CD4-positive, alpha-beta memory T cell (primary cell): Measurements from ENCODE around the gene FNBP1. TPM values are rescaled to one million over a fixed set of nuclear protein-coding genes. Genes with fewer than 3 reads are reported as not detected.

Experiments used
- CTCF ChIA-PET: fragments of 350-600 bp; sonication (Branson Sonifier 250); formaldehyde crosslinking; loops from one replicate; lab custom pipeline; 2021; ENCODE audit warnings: inconsistent platforms; ENCODE audit not compliant: partially characterized antibody; lab: Charles Lee
- POLR2A ChIA-PET: fragments of 350-600 bp; sonication (Branson Sonifier 250); formaldehyde crosslinking; loops from one replicate; lab custom pipeline; 2021; ENCODE audit not compliant: partially characterized antibody; lab: Charles Lee
- DNase-seq, 5 donors: peaks; one replicate each; pipeline versions ENCODE4 v3.0.0 to v3.0.0-alpha.2; 2020 to 2022; ENCODE audit warnings: mixed read lengths in 1 of 5
- H3K27ac ChIP-seq: one replicate; pipeline ENCODE4 v1.7.0; 2013; ENCODE audit warnings: low read depth, low read length
- H3K27me3 ChIP-seq: 2 replicates; pipeline ENCODE4 v1.7.0; 2013; ENCODE audit warnings: mild to moderate bottlenecking, low read length, moderate library complexity; ENCODE audit not compliant: insufficient read depth
- H3K36me3 ChIP-seq: 2 replicates; pipeline ENCODE4 v1.7.0; 2013; ENCODE audit warnings: mild to moderate bottlenecking, low read length, moderate library complexity; ENCODE audit not compliant: insufficient read depth
- H3K4me1 ChIP-seq: 2 replicates; pipeline ENCODE4 v1.7.0; 2013; ENCODE audit warnings: mild to moderate bottlenecking, low read length, moderate library complexity; ENCODE audit not compliant: insufficient read depth
- H3K4me3 ChIP-seq, 2 donors: one replicate each; pipeline ENCODE4 v1.7.0; 2013; ENCODE audit warnings: low read length in 2 of 2, mild to moderate bottlenecking in 1 of 2
- H3K9me3 ChIP-seq, 2 donors: one replicate each; pipeline ENCODE4 v1.7.0; 2013; ENCODE audit warnings: low read length in 2 of 2, control low read depth in 1 of 2; ENCODE audit not compliant: control insufficient read depth in 1 of 2
- H3K27ac Mint-ChIP-seq, 7 donors: one replicate each; pipeline ENCODE4 v1.8.0; 2020 to 2021; ENCODE audit warnings: mixed read lengths in 7 of 7, mild to moderate bottlenecking in 6 of 7, inconsistent platforms in 3 of 7, moderate library complexity in 3 of 7
- H3K27me3 Mint-ChIP-seq, 2 donors: one replicate each; pipeline ENCODE4 v1.8.0; 2020 to 2021; ENCODE audit warnings: mixed read lengths in 2 of 2
- H3K36me3 Mint-ChIP-seq, 2 donors: one replicate each; pipeline ENCODE4 v1.8.0; 2020 to 2021; ENCODE audit warnings: mixed read lengths in 2 of 2, inconsistent platforms in 1 of 2, mild to moderate bottlenecking in 1 of 2
- H3K4me1 Mint-ChIP-seq, 4 donors: one replicate each; pipeline ENCODE4 v1.8.0; 2020 to 2021; ENCODE audit warnings: mixed read lengths in 4 of 4, mild to moderate bottlenecking in 1 of 4
- H3K4me3 Mint-ChIP-seq, 8 donors: one replicate each; pipeline ENCODE4 v1.8.0; 2020 to 2021; ENCODE audit warnings: mixed read lengths in 8 of 8, mild to moderate bottlenecking in 7 of 8, moderate library complexity in 6 of 8, inconsistent platforms in 3 of 8
- H3K9me3 Mint-ChIP-seq, 8 donors: one replicate each; pipeline ENCODE4 v1.8.0; 2020 to 2021; ENCODE audit warnings: mixed read lengths in 8 of 8, mild to moderate bottlenecking in 5 of 8, inconsistent platforms in 3 of 8, moderate library complexity in 1 of 8
- intact Hi-C: fragments of 100-400 bp; cut with micrococcal nuclease; formaldehyde crosslinking; loops from one replicate; pipeline ENCODE4 v1.15.1; 2023
- polyA plus RNA-seq, 2 donors: library from polyadenylated mRNA; unstranded; fragments of 300-500 nt; fragmentation: Illumina TruSeq; gene quantifications; one replicate each; pipeline ENCODE4 v1.2.3, GENCODE V29; 2021
- total RNA-seq, 2 experiments: library from RNA; stranded (reverse); gene quantifications; one replicate each; pipeline ENCODE4 v1.2.3, GENCODE V29; 2021

The FNBP1 gene
- total and polyA plus RNA-seq, 4 experiments from 2014 or later, result 143 to 202 (median 181) TPM

DNA sequence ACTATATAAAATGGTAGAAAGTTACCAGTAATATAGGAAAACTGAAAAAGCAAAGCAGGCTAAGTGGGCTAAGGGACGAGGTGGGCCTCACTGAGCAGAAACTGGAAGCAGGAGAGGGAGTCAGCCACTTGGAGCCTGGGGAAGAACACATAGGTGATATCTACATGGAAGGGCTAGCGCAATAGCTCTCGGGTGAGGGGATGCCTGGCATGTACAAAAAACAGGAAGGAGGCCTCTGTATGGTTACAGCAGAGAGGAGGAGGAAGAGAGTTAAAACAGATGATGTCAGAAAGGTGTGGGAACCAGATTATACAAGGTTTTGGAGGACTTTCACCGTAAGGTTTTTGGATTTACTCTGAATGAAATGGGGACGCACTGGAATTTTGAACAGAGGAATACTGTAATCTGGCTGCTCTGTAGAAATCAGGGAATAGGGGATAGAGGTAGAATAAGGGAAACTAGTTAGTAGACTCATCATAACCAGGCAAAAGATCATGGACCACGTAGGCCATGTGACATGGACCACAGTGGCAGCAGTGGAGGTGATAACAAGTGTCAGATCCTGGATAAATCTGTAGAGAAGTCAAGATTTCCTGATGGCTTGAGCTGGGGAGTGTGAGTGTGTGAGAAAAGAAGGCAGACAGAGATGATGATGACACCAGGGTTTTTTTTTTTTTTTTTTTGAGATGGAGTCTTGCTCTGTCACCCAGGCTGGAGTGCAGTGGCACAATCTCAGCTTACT, 52.5 kb downstream of the FNBP1 start:
- intact Hi-C loops, result no loop called here
- Mint-ChIP-seq H3K4me3 (peak overlapping the region; percentile 54 to 89 (median 76)), H3K36me3 (peaks cover 24 to 47% of the 10 kb centered on the region in 2 donors), H3K27ac (peak overlapping the region; percentile 93 to 99 (median 96)), H3K27me3 (no peaks in the 10 kb centered on the region), H3K9me3 (peaks cover 0 to 3% (median 0%) of the 10 kb centered on the region in 8 donors), H3K4me1 (peaks cover 49 to 81% (median 64%) of the 10 kb centered on the region in 4 donors)
- peak overlapping the region; percentile 73 for H3K27ac ChIP-seq
- CTCF ChIA-PET, result interaction anchor here (1.3 to 1.5 kb wide), 5 partner anchors 14 to 104 kb away, joined by 3 to 4 read pairs (median 3); partner anchors contain the start of gene GPR107
- peaks cover 10% of the 10 kb centered on the region for H3K36me3 ChIP-seq
- DNase-seq, result peak; percentile 55 to 79 (median 60)
- no peaks in the 10 kb centered on the region for H3K27me3 ChIP-seq
- H3K9me3 ChIP-seq, result no peaks in the 10 kb centered on the region
- H3K4me3 ChIP-seq, result peak overlapping the region in 1 of 2 donors; percentile 0
- POLR2A ChIA-PET, result interaction anchor here (0.7 to 4.7 kb wide), 19 partner anchors 9 to 122 kb away, joined by 3 to 24 read pairs (median 4); partner anchors contain the start of genes FNBP1 and GPR107
- H3K4me1 ChIP-seq, result peaks cover 70% of the 10 kb centered on the region

DNA sequence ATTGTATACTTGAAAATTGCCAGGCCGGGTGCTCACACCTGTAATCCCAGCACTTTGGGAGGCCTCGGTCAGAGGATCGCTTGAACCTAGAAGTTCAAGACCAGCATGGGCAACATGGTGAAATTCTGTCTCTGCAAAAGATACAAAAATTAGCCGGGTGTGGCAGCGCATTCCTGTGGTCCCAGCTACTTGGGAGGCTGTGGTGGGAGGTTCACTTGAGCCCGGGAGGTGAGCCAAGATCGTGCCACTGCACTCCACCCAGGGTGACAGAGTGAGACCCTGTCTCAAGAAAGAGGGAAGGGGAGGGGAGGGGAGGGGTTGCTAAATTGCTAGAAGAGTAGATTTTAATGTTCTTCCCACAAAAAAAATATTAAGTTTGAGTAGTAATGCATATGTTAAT, 53.2 kb downstream of the FNBP1 start:
- peaks cover 68% of the 10 kb centered on the region for H3K4me1 ChIP-seq
- peaks cover 0 to 3% (median 0%) of the 10 kb centered on the region in 8 donors for H3K9me3 Mint-ChIP-seq

DNA sequence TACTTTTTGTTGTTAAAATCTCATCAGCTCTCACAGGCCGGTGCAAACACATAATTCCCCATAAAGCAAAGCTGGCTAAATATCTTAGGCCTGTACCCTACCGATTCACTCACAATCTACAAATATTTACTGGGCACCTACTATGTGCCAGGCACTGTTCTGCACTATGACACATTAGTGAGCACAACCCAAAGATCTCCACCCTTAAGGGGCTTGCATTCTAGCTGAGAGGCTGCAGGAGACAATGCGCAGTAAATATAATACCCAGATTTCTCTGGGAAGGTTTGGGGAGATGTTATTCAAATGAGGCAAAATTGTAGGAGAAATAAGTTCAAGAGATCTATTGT, 53.7 kb downstream of the FNBP1 start:
- no peaks in the 10 kb centered on the region for H3K27me3 Mint-ChIP-seq
- ChIA-PET CTCF (interaction anchor here (0.6 to 1.5 kb wide), 5 partner anchors 15 to 52 kb away, joined by 3 read pairs; no protein-coding TSS in a partner anchor), POLR2A (interaction anchor here (0.8 to 4.7 kb wide), 12 partner anchors 12 to 104 kb away, joined by 3 to 24 read pairs (median 4); no protein-coding TSS in a partner anchor)
- no peaks in the 10 kb centered on the region for H3K9me3 ChIP-seq
- peaks cover 48 to 83% (median 65%) of the 10 kb centered on the region in 4 donors for H3K4me1 Mint-ChIP-seq
- peaks cover 27 to 46% of the 10 kb centered on the region in 2 donors for H3K36me3 Mint-ChIP-seq
- peaks cover 69% of the 10 kb centered on the region for H3K4me1 ChIP-seq
- H3K27ac ChIP-seq, result peak overlapping the region; percentile 73
- peak overlapping the region in 7 of 8 donors; percentile 23 to 71 (median 44) for H3K4me3 Mint-ChIP-seq
- intact Hi-C loops, result no loop called here
- H3K4me3 ChIP-seq, result peak overlapping the region in 1 of 2 donors; percentile 36
- DNase-seq, result no peak
- no peaks in the 10 kb centered on the region for H3K27me3 ChIP-seq
- peak overlapping the region; percentile 78 to 94 (median 91) for H3K27ac Mint-ChIP-seq
- peaks cover 0 to 3% (median 0%) of the 10 kb centered on the region in 8 donors for H3K9me3 Mint-ChIP-seq
- H3K36me3 ChIP-seq, result peaks cover 10% of the 10 kb centered on the region

More for the DNA sequence above, 53.2 kb downstream of the FNBP1 start:
- H3K9me3 ChIP-seq, result no peaks in the 10 kb centered on the region
- peaks cover 47 to 81% (median 64%) of the 10 kb centered on the region in 4 donors for H3K4me1 Mint-ChIP-seq
- peaks cover 26 to 45% of the 10 kb centered on the region in 2 donors for H3K36me3 Mint-ChIP-seq
- H3K27ac ChIP-seq, result peak overlapping the region; percentile 73
- intact Hi-C loops, result no loop called here
- H3K27ac Mint-ChIP-seq, result peak overlapping the region; percentile 78 to 94 (median 91)
- CTCF ChIA-PET, result interaction anchor here (1.1 to 1.5 kb wide), 3 partner anchors 15 to 50 kb away, joined by 3 read pairs; no protein-coding TSS in a partner anchor
- peak overlapping the region in 1 of 2 donors; percentile 36 for H3K4me3 ChIP-seq
- no peaks in the 10 kb centered on the region for H3K27me3 Mint-ChIP-seq
- H3K4me3 Mint-ChIP-seq, result peak overlapping the region in 7 of 8 donors; percentile 23 to 71 (median 44)
- no peaks in the 10 kb centered on the region for H3K27me3 ChIP-seq
- DNase-seq, result no peak
- H3K36me3 ChIP-seq, result peaks cover 10% of the 10 kb centered on the region
- POLR2A ChIA-PET, result interaction anchor here (0.7 to 4.7 kb wide), 17 partner anchors 11 to 121 kb away, joined by 3 to 24 read pairs (median 4); partner anchors contain the start of gene FNBP1

DNA sequence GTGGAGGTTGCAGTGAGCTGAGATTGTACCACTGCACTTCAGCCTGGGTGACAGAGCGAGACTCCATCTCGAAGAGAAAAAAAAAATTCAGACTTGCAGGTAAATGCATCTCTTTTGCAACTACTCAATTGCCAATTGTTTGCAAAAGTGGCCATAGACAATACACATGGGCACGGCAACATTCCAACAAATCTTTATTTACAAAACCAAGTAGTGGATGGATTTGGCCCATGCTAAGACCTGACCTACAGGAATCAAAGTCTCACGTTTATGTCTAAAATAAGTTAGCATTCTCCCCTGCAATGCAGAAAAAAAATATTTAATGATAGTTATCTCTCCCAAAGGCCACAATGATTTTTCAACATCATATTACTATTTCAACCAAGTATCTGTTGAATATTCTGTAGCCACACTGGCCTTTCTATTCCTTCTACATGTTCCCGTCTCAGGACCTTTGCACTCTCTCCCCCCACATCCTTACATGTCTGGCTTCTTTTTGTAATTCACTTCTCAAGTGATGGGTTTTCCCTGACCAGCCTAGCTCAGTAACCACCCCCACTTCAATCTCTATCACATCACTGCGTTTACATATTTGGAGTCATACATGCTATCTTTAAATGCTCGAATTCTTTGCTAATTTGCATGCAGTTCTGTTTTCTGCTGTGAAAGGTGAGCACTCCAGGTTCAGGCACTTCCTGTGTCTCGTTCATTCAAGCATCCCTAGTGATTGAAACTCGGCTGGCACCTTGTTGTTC, 54.2 kb downstream of the FNBP1 start:
- POLR2A ChIA-PET, result interaction anchor here (0.8 to 4.7 kb wide), 11 partner anchors 12 to 104 kb away, joined by 3 to 24 read pairs (median 4); no protein-coding TSS in a partner anchor
- H3K36me3 Mint-ChIP-seq, result peaks cover 22 to 44% of the 10 kb centered on the region in 2 donors
- intact Hi-C loops, result no loop called here

DNA sequence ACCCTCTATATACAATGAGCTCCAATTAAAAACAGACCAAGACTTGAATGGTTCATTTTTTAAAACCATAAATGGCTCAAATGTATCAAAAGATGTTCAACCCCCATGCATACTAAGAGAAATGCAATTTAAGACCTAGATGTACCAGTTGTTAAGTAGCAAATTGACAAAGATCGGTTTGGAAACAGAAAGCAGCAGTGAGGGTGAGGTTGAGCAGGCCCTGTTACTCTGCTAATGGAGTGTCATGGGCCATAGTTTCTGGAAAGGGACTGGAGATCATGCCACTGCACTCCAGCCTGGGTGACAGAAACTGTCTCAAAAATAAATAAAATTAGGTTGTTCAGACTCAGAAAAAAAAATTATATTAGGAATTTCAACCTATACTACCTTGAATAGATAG, 55.0 kb downstream of the FNBP1 start:
- peak overlapping the region; percentile 73 for H3K27ac ChIP-seq
- no peak overlapping the region for H3K4me3 ChIP-seq
- intact Hi-C loops, result no loop called here
- DNase-seq, result no peak
- H3K4me1 Mint-ChIP-seq, result peaks cover 43 to 88% (median 69%) of the 10 kb centered on the region in 4 donors
- peaks cover 83% of the 10 kb centered on the region for H3K4me1 ChIP-seq
- H3K9me3 ChIP-seq, result no peaks in the 10 kb centered on the region
- no peaks in the 10 kb centered on the region for H3K27me3 ChIP-seq
- H3K9me3 Mint-ChIP-seq, result peaks cover 0 to 3% (median 0%) of the 10 kb centered on the region in 8 donors
- POLR2A ChIA-PET, result interaction anchor here (1.8 to 4.7 kb wide), 2 partner anchors 22 to 24 kb away, joined by 4 to 24 read pairs; no protein-coding TSS in a partner anchor
- H3K27ac Mint-ChIP-seq, result peak overlapping the region; percentile 55 to 93 (median 88)
- peaks cover 4% of the 10 kb centered on the region for H3K36me3 ChIP-seq
- CTCF ChIA-PET, result interaction anchor here (1.3 kb wide), 1 partner anchor 52 kb away, joined by 3 read pairs; no protein-coding TSS in a partner anchor
- H3K4me3 Mint-ChIP-seq, result peak overlapping the region in 3 of 8 donors; percentile 29 to 50 (median 41)
- H3K36me3 Mint-ChIP-seq, result peaks cover 22 to 45% of the 10 kb centered on the region in 2 donors
- H3K27me3 Mint-ChIP-seq, result no peaks in the 10 kb centered on the region

More for the DNA sequence above, 54.2 kb downstream of the FNBP1 start:
- CTCF ChIA-PET, result interaction anchor here (0.6 to 1.3 kb wide), 4 partner anchors 16 to 53 kb away, joined by 3 read pairs; no protein-coding TSS in a partner anchor
- peak overlapping the region in 7 of 8 donors; percentile 23 to 71 (median 44) for H3K4me3 Mint-ChIP-seq
- H3K27ac Mint-ChIP-seq, result peak overlapping the region; percentile 78 to 94 (median 92)
- H3K4me1 Mint-ChIP-seq, result peaks cover 45 to 83% (median 64%) of the 10 kb centered on the region in 4 donors
- Histone ChIP-seq H3K36me3 (peaks cover 5% of the 10 kb centered on the region), H3K4me1 (peaks cover 75% of the 10 kb centered on the region), H3K9me3 (no peaks in the 10 kb centered on the region), H3K27ac (peak overlapping the region; percentile 73), H3K27me3 (no peaks in the 10 kb centered on the region), H3K4me3 (peak overlapping the region in 1 of 2 donors; percentile 36)
- H3K9me3 Mint-ChIP-seq, result peaks cover 0 to 3% (median 0%) of the 10 kb centered on the region in 8 donors
- peak in 3 of 5 donors; percentile 26 to 67 (median 33) for DNase-seq
- H3K27me3 Mint-ChIP-seq, result no peaks in the 10 kb centered on the region

DNA sequence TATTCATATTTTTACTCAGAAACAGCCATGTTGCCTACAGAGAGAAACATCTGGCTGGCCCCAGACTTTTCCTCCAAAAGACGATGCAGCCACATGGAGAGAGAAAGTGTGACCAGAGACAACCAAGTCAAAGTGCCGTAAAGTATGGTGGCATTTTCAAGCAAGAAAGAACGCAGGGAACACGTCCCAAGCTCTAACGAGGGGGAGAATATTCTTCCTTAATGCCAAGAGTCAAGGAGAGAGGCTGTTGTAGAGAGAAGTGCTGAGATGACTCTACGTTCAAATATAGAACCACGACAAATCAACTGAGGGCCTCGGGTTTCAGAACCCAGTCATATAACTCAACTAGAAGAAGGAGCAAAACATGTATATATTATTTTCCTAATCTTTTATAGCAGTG, 55.9 kb downstream of the FNBP1 start:
- Mint-ChIP-seq H3K4me3 (peak overlapping the region in 7 of 8 donors; percentile 8 to 77 (median 65)), H3K27me3 (no peaks in the 10 kb centered on the region), H3K27ac (peak overlapping the region; percentile 87 to 96 (median 94)), H3K36me3 (peaks cover 22 to 43% of the 10 kb centered on the region in 2 donors), H3K4me1 (peaks cover 44 to 86% (median 71%) of the 10 kb centered on the region in 4 donors), H3K9me3 (peaks cover 0 to 3% (median 0%) of the 10 kb centered on the region in 8 donors)
- intact Hi-C loops, result no loop called here
- peak overlapping the region; percentile 35 for H3K27ac ChIP-seq
- no peaks in the 10 kb centered on the region for H3K9me3 ChIP-seq
- H3K36me3 ChIP-seq, result peaks cover 4% of the 10 kb centered on the region
- H3K4me3 ChIP-seq, result no peak overlapping the region
- peaks cover 83% of the 10 kb centered on the region for H3K4me1 ChIP-seq
- DNase-seq, result no peak
- H3K27me3 ChIP-seq, result no peaks in the 10 kb centered on the region
- ChIA-PET CTCF (interaction anchor here (1.3 kb wide), 1 partner anchor 53 kb away, joined by 3 read pairs; no protein-coding TSS in a partner anchor), POLR2A (interaction anchor here (0.6 to 4.7 kb wide), 2 partner anchors 14 to 24 kb away, joined by 3 to 24 read pairs; no protein-coding TSS in a partner anchor)
